ENCODE results near the gene TIMM22.

TIMM22 gene

DNA sequence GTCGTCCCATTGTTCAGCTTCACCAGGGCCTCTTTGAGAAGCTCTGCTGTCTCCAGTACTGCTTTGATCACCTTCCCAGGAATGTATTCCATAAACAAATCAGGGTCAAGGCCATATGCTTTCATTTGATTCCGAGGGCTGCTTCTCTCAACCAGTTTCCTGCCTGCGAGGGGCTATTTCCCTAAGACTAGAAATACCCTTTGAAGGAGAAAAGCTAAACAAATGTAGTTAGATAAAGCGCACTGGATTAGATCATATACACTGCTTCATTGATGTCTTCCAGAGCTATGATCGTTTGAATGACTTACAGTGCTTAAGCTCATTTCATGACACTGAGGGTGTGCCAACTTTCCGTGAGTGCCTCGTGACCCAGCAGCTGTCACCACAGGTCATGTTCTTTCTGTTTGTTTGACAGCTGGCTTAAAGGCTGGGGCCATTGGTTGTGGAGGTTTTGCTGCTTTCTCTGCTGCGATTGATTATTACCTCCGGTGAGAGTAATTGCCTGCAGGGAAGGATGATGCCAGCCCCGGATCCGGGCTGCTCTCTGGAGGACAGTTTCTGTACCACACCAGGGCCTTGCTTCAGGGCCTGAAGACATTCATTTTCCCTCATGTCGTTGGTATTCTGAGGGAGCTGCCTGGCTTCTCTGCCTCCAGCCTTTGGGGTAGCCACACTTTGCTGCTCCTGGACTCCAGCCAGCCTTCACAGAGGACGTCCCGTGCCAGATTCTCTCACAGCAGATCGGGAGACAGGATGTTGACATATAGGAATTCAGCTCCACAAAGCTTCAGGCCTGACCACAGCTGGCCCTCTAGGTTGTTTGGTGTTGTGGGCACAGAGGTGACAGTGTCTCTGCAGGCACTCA lies 3.9 kb downstream of the TIMM22 start:
- no peak for FAIRE-seq
- DNase-seq (ENCODE audit: insufficient read length, low spot score): no peak

DNA sequence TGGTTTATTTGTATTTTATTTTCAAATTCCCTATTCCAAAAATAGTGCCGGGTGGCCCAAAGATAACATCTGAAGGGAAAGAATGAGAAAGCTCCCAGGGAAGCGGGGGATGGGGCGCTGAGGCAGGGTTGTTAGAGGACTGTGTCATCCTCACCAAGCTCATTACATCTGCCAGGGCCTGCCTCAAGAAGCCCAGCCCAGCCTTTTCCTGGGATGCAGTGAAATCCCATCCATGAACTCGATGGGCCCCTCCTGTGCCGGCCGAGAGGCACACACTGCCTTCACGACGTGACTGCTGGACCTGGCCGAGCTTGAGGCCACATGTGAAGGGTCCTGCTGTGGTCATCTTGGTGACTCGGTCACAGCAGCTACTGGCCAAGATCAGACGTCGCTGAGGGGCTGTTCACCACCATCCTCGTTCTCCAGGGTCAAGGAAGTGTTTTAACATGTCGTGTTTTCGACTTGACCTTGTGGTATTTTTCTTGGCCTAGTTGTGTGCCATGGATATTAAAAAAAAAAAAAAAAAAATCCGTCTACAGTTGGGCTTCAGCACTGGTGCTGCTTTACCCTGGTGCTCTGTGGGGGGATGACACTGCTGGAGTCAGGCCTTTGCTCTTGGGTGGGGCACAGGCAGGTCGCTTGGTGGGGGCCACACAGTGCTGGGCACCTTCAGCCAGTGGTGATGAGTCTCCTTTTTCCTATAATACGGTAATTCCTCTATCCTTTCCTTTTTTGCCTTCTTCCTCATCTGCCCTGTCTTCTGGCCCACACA lies 4.9 kb downstream of the TIMM22 start:
- TF ChIP-seq POLR2AphosphoS5 (IDR thresholded peaks at IDR 0.05; ENCODE audit: low read depth, low read length) (peak; percentile 46; the same call in 1 of the 2 replicates), SPI1 (IDR thresholded peaks at IDR 0.05; ENCODE audit: low read depth, low read length) (no peak)
- DNase-seq (ENCODE audit: insufficient read length, low spot score): no peak
- FAIRE-seq: no peak

More for the DNA sequence above, 3.9 kb downstream of the TIMM22 start:
- TF ChIP-seq SPI1 (IDR thresholded peaks at IDR 0.05; ENCODE audit: low read depth, low read length) (no peak), POU2F2 (IDR thresholded peaks at IDR 0.05; ENCODE audit: low read depth, low read length) (no peak), POLR2AphosphoS5 (IDR thresholded peaks at IDR 0.05; ENCODE audit: low read depth, low read length) (no peak), TAF1 (IDR thresholded peaks at IDR 0.05; ENCODE audit: low read depth, low read length) (no peak), POLR2A (IDR thresholded peaks at IDR 0.05; ENCODE audit: low read depth, low read length) (no peak), PAX5 (IDR thresholded peaks at IDR 0.05; ENCODE audit: insufficient read depth, low read length, severe bottlenecking) (no peak)

DNA sequence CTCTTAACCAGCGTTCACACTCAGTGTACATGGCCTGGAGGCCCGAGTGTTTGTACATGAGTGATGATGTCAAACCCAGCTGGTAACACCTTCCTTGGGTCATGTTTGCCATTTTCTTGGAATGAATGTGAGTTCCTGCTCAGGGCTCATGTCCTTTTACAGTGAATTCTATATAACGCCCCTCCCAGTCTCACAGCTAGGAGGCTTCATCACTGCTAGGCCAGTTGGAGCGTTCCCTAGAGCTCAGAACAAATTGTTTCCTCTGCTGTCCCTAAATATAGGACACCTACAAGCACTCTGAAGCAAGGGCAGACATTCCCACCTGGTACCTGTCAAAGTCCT lies 5.5 kb downstream of the TIMM22 start:
- TF ChIP-seq POU2F2 (IDR thresholded peaks at IDR 0.05; ENCODE audit: low read depth, low read length): no peak
- TF ChIP-seq POLR2AphosphoS5 (IDR thresholded peaks at IDR 0.05; ENCODE audit: low read depth, low read length): no peak
- no peak for TF ChIP-seq TAF1 (IDR thresholded peaks at IDR 0.05; ENCODE audit: low read depth, low read length)
- no peak for TF ChIP-seq SPI1 (IDR thresholded peaks at IDR 0.05; ENCODE audit: low read depth, low read length)
- no peak for TF ChIP-seq POLR2A (IDR thresholded peaks at IDR 0.05; ENCODE audit: low read depth, low read length)
- no peak for TF ChIP-seq PAX5 (IDR thresholded peaks at IDR 0.05; ENCODE audit: insufficient read depth, low read length, severe bottlenecking)
- FAIRE-seq (no peak), DNase-seq (ENCODE audit: insufficient read length, low spot score) (no peak)

DNA sequence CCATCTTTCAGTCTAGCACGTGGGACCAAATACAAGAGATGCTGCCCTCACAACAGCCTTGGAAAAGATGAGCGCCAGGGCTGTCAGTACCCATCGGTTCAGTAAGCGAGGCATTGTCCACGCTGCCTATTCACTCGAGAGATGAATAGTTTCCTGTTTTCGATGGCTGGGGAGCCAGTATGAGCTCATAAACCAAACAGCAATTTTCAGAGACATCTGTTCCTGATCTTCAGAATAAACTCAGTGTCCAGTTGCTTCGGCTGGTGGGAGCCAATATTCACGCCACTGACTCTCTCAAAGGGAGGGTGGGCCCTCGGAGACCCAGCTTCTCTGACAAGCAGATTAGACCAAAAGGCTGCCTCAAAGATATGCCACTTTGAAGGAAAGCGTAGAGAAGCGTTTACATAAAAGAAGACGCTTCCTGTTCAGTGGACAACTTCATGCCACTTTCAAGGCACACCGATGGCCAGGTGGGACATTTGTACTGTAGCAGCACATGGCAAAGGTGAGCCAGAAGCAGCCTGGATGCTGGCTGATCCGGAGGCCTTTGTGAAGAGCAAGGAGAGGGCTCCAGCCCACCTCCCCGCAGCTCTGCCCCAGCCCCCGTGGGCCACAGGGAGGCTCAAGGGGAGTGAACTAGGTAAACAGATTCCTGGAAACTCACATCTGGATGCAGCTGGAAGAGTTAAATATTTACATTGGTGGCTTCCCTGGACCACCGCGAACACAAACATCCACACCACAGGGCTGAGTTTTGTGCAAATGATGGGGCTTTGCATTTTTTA lies 6.0 kb downstream of the TIMM22 start:
- FAIRE-seq (no peak), DNase-seq (ENCODE audit: insufficient read length, low spot score) (no peak)
- TF ChIP-seq POU2F2 (IDR thresholded peaks at IDR 0.05; ENCODE audit: low read depth, low read length) (no peak), SPI1 (IDR thresholded peaks at IDR 0.05; ENCODE audit: low read depth, low read length) (no peak), POLR2A (IDR thresholded peaks at IDR 0.05; ENCODE audit: low read depth, low read length) (no peak)

DNA sequence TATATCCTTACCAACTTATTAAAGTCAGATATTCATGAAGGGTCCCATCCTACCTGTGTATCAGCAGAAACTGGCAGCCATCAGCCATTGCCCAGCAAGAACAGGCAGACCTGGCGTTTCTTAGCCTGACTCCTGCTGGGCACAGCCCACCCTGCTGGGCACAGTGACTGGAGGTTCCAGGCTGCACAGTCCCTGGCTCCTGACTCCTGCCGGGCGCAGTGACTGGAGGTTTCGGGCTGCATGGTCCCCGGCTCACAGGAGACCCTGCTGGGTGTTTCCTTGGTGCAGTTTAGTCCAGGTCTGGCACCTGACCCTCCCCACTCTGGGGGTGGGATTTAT lies 6.7 kb downstream of the TIMM22 start:
- TF ChIP-seq SPI1 (IDR thresholded peaks at IDR 0.05; ENCODE audit: low read depth, low read length) (no peak), PAX5 (IDR thresholded peaks at IDR 0.05; ENCODE audit: insufficient read depth, low read length, severe bottlenecking) (no peak), POLR2AphosphoS5 (IDR thresholded peaks at IDR 0.05; ENCODE audit: low read depth, low read length) (no peak), POU2F2 (IDR thresholded peaks at IDR 0.05; ENCODE audit: low read depth, low read length) (no peak), TAF1 (IDR thresholded peaks at IDR 0.05; ENCODE audit: low read depth, low read length) (no peak), POLR2A (IDR thresholded peaks at IDR 0.05; ENCODE audit: low read depth, low read length) (no peak)
- FAIRE-seq (no peak), DNase-seq (ENCODE audit: insufficient read length, low spot score) (no peak)

DNA sequence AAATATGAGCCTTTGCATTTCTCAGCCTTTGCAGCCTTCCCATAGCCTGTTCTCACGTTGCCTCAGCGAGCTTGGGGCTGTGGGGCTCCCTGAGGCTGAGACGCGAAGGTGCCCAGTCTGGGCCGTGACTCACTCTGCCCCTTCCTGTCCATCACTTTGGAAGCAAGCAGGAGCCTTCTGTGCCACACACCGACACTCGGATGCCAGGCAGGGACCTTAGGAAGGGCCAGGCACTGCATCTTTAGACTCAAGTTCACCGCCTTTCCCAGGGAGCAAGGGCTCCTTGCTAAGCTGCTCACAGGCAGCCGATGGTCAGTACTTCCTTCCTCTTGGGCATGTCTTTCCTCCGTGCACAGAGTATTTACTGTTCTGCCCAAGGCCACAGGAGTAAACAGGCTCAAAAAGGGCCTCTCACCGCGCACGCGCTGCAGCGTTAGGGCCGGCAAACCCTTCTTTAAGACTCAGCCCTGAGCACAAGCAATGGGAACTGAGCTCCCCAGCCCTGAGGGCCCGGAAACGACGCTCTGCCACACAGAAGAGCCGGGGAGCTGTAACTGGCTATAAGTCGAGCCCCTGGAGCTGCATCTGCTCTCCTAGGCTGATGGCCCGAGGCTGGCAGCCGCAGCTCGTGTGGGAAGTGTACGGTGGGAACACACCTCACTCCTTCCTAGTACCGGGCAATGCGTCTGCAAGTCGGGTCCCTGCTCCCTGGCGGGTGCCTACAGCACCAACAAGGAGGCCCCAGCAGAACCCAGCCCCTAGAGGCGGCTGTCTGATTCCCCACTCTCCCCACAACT lies 7.2 kb downstream of the TIMM22 start:
- no peak for TF ChIP-seq POU2F2 (IDR thresholded peaks at IDR 0.05; ENCODE audit: low read depth, low read length)
- peak; percentile 14; the same call in 1 of the 2 replicates for TF ChIP-seq POLR2A (IDR thresholded peaks at IDR 0.05; ENCODE audit: low read depth, low read length)
- FAIRE-seq (no peak), DNase-seq (ENCODE audit: insufficient read length, low spot score) (no peak)

DNA sequence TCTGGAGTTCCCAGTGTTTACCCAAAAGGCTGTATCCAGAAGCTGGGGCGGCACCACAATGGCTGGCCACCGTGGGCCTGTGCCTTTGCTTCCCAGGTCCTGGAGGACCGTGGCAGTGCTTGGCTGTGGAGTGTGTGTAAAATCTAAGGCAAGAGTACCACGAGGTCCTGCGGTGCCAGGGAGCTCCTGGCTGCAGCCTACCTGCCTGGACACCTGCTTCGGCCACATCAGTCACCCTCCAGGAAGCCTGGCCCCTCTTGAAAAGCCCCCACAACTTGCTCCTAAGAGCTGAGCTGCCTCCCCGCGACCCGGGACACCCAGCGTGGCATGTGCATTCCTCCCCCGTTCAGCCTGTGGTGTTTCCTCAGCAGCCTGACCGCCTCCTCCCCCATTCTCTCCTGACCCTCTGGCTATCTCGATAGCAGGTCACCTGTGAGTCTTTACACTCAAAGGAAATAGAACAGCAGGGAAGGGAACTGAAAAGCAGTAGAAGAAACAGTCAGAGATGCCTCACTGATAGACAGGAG lies 7.9 kb downstream of the TIMM22 start:
- DNase-seq (ENCODE audit: insufficient read length, low spot score): no peak
- TF ChIP-seq TAF1 (IDR thresholded peaks at IDR 0.05; ENCODE audit: low read depth, low read length) (no peak), POU2F2 (IDR thresholded peaks at IDR 0.05; ENCODE audit: low read depth, low read length) (no peak), POLR2A (IDR thresholded peaks at IDR 0.05; ENCODE audit: low read depth, low read length) (no peak), POLR2AphosphoS5 (IDR thresholded peaks at IDR 0.05; ENCODE audit: low read depth, low read length) (no peak), SPI1 (IDR thresholded peaks at IDR 0.05; ENCODE audit: low read depth, low read length) (no peak), PAX5 (IDR thresholded peaks at IDR 0.05; ENCODE audit: insufficient read depth, low read length, severe bottlenecking) (no peak)
- FAIRE-seq: no peak

DNA sequence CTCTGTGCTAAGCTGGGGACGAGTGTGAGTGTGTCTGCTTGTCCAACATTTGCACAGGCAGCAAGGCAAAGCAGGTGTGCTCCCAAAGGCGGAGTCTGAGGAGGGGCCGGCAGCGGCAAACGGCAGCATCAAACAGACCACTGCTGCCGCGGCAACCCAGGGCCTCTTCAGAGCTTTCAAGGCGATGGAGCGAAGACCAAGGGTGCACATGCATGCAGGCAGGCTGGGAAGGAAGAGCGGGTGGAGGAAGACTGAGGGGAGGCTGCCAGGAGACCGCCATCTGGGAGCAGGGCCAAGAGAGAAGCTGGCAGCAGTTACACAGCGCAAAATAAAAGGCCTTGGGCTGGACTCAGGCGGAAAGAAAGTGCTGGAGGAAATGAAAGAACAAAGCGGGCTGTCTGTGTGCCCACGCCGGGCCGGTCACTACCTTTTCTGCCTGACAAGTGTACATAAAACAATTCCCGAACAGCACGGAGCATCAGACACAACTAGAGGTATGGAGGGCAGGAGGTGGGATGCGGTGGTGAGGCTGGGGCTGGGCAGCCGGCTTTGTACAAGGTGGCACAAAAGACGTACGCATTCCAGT lies 8.5 kb downstream of the TIMM22 start:
- DNase-seq (ENCODE audit: insufficient read length, low spot score) (no peak), FAIRE-seq (no peak)
- TF ChIP-seq POU2F2 (IDR thresholded peaks at IDR 0.05; ENCODE audit: low read depth, low read length) (no peak), PAX5 (IDR thresholded peaks at IDR 0.05; ENCODE audit: insufficient read depth, low read length, severe bottlenecking) (no peak), SPI1 (IDR thresholded peaks at IDR 0.05; ENCODE audit: low read depth, low read length) (no peak), POLR2A (IDR thresholded peaks at IDR 0.05; ENCODE audit: low read depth, low read length) (no peak), POLR2AphosphoS5 (IDR thresholded peaks at IDR 0.05; ENCODE audit: low read depth, low read length) (no peak), TAF1 (IDR thresholded peaks at IDR 0.05; ENCODE audit: low read depth, low read length) (no peak)
